ENCODE results near the gene QPCT. TPM values are rescaled to one million over a fixed set of nuclear protein-coding genes. Genes with fewer than 3 reads are reported as not detected.

QPCT gene
- total RNA-seq, 1 experiment from 2014 or later: 4.2 TPM

- no peaks in the 10 kb centered on the region for H3K36me3 ChIP-seq (ENCODE audit: insufficient read depth, low read length, poor library complexity, severe bottlenecking)
- no TSS peak for BruUV-seq (replicated peaks)
- CTCF ChIA-PET: interaction anchor here (1.0 kb wide), 1 partner anchor 576 kb away, joined by 3 read pairs; no protein-coding TSS in a partner anchor
- no peaks in the 10 kb centered on the region for H3K27me3 ChIP-seq (replicated peaks; ENCODE audit: insufficient read depth, low read depth, low read length, poor library complexity)
- no peak overlapping the region for H3K4me3 ChIP-seq (ENCODE audit: low read depth, low read length, poor library complexity, severe bottlenecking)
- no peaks in the 10 kb centered on the region for H3K9me3 ChIP-seq (ENCODE audit: low read depth, low read length, poor library complexity, severe bottlenecking)
- intact Hi-C loops (cut with micrococcal nuclease; ENCODE audit: unreplicated experiment): no loop called here
- DNase-seq (ENCODE audit: low spot score): peak; percentile 22
- no peak overlapping the region for H3K27ac ChIP-seq (ENCODE audit: low read depth, low read length, poor library complexity, severe bottlenecking)
- TF ChIP-seq CTCF (conservative IDR thresholded peaks at IDR 0.05; ENCODE audit: low read depth, low read length): no peak
- TF ChIP-seq EZH2 (IDR thresholded peaks at IDR 0.05; ENCODE audit: borderline replicate concordance, low read depth, low read length, poor library complexity, severe bottlenecking): no peak
- POLR2A ChIA-PET (ENCODE audit: low non-redundant PET): interaction anchor here (0.7 kb wide), 1 partner anchor 16 kb away, joined by 6 read pairs; no protein-coding TSS in a partner anchor
- peaks cover 3% of the 10 kb centered on the region for H3K4me1 ChIP-seq (ENCODE audit: insufficient read depth, low read length, poor library complexity, severe bottlenecking)
These were observed 43.0 kb upstream of the QPCT start for GRCh38 chr2:37301408-37301807.

GRCh38 chr2:37302701-37303252 lies 41.7 kb upstream of the QPCT start:
- intact Hi-C loops (cut with micrococcal nuclease; ENCODE audit: unreplicated experiment): no loop called here
- no peak for TF ChIP-seq EZH2 (IDR thresholded peaks at IDR 0.05; ENCODE audit: borderline replicate concordance, low read depth, low read length, poor library complexity, severe bottlenecking)
- TF ChIP-seq CTCF (conservative IDR thresholded peaks at IDR 0.05; ENCODE audit: low read depth, low read length): no peak
- H3K27ac ChIP-seq (ENCODE audit: low read depth, low read length, poor library complexity, severe bottlenecking): no peak overlapping the region
- ChIA-PET POLR2A (ENCODE audit: low non-redundant PET) (no interaction called here), CTCF (no interaction called here)
- peaks cover 3% of the 10 kb centered on the region for H3K4me1 ChIP-seq (ENCODE audit: insufficient read depth, low read length, poor library complexity, severe bottlenecking)
- no peak for DNase-seq (ENCODE audit: low spot score)
- H3K27me3 ChIP-seq (replicated peaks; ENCODE audit: insufficient read depth, low read depth, low read length, poor library complexity): no peaks in the 10 kb centered on the region
- no peaks in the 10 kb centered on the region for H3K36me3 ChIP-seq (ENCODE audit: insufficient read depth, low read length, poor library complexity, severe bottlenecking)
- no peaks in the 10 kb centered on the region for H3K9me3 ChIP-seq (ENCODE audit: low read depth, low read length, poor library complexity, severe bottlenecking)
- BruUV-seq (replicated peaks): no TSS peak
- no peak overlapping the region for H3K4me3 ChIP-seq (ENCODE audit: low read depth, low read length, poor library complexity, severe bottlenecking)

GRCh38 chr2:37306024-37306423 lies 38.4 kb upstream of the QPCT start:
- ChIA-PET CTCF (no interaction called here), POLR2A (ENCODE audit: low non-redundant PET) (no interaction called here)
- H3K4me1 ChIP-seq (ENCODE audit: insufficient read depth, low read length, poor library complexity, severe bottlenecking): peaks cover 3% of the 10 kb centered on the region
- no peak overlapping the region for H3K4me3 ChIP-seq (ENCODE audit: low read depth, low read length, poor library complexity, severe bottlenecking)
- TF ChIP-seq EZH2 (IDR thresholded peaks at IDR 0.05; ENCODE audit: borderline replicate concordance, low read depth, low read length, poor library complexity, severe bottlenecking): no peak
- BruUV-seq (replicated peaks): no TSS peak
- H3K27ac ChIP-seq (ENCODE audit: low read depth, low read length, poor library complexity, severe bottlenecking): no peak overlapping the region
- no peaks in the 10 kb centered on the region for H3K9me3 ChIP-seq (ENCODE audit: low read depth, low read length, poor library complexity, severe bottlenecking)
- no peaks in the 10 kb centered on the region for H3K27me3 ChIP-seq (replicated peaks; ENCODE audit: insufficient read depth, low read depth, low read length, poor library complexity)
- intact Hi-C loops (cut with micrococcal nuclease; ENCODE audit: unreplicated experiment): no loop called here
- DNase-seq (ENCODE audit: low spot score): no peak
- no peaks in the 10 kb centered on the region for H3K36me3 ChIP-seq (ENCODE audit: insufficient read depth, low read length, poor library complexity, severe bottlenecking)

GRCh38 chr2:37307500-37307899 lies 36.9 kb upstream of the QPCT start:
- TF ChIP-seq EZH2 (IDR thresholded peaks at IDR 0.05; ENCODE audit: borderline replicate concordance, low read depth, low read length, poor library complexity, severe bottlenecking): no peak
- no peak for TF ChIP-seq CTCF (conservative IDR thresholded peaks at IDR 0.05; ENCODE audit: low read depth, low read length)
- Histone ChIP-seq H3K9me3 (ENCODE audit: low read depth, low read length, poor library complexity, severe bottlenecking) (no peaks in the 10 kb centered on the region), H3K36me3 (ENCODE audit: insufficient read depth, low read length, poor library complexity, severe bottlenecking) (no peaks in the 10 kb centered on the region), H3K4me3 (ENCODE audit: low read depth, low read length, poor library complexity, severe bottlenecking) (no peak overlapping the region), H3K27ac (ENCODE audit: low read depth, low read length, poor library complexity, severe bottlenecking) (no peak overlapping the region), H3K4me1 (ENCODE audit: insufficient read depth, low read length, poor library complexity, severe bottlenecking) (peaks cover 8% of the 10 kb centered on the region), H3K27me3 (replicated peaks; ENCODE audit: insufficient read depth, low read depth, low read length, poor library complexity) (no peaks in the 10 kb centered on the region)
- no TSS peak for BruUV-seq (replicated peaks)
- intact Hi-C loops (cut with micrococcal nuclease; ENCODE audit: unreplicated experiment): no loop called here
- POLR2A ChIA-PET (ENCODE audit: low non-redundant PET): no interaction called here
- no peak for DNase-seq (ENCODE audit: low spot score)
- CTCF ChIA-PET: no interaction called here

All from A673 (cell line).